Measurements from ENCODE around the gene PAQR6. TPM values are rescaled to one million over a fixed set of nuclear protein-coding genes. Genes with fewer than 3 reads are reported as not detected.

The PAQR6 gene
- total RNA-seq, 1 donor from 2014 or later = not detected

DNA sequence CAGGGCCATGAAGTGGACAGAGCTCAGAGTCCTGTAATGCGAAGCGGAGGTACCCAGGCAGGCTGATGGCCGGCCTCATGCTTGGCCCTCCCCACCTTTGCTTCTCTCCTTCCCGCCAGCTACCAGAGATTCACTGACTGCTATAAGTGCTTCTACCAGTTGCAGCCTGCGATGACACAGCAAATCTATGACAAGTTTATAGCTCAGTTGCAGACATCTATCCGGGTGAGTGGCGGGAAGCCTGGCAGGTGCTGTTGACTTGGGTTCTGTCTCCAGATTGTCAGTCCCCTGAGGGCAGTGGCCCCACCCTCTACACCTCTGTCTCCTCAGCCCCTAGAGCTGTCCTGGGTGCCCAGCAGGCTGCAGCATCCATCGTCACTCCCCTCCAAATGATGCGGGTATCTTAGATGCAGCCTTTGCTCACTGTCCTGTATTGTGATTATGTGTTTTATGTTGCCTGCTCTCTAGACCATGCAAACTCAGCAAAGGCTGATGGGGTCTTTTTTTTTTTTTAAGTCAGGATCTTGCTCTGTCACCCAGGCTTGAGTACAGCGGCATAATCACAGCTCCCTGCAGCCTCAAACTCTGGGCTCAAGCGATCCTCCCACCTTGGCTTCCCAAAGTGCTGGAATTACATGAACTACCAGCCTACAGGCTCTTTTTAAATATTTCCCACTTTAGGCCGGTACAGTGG lies 15.5 kb downstream of the PAQR6 start:
- no peak for DNase-seq (ENCODE audit: low spot score in 2 of 2)
- Histone ChIP-seq H3K4me3 (no peak overlapping the region), H3K27ac (no peak overlapping the region), H3K9me3 (no peaks in the 10 kb centered on the region), H3K27me3 (no peaks in the 10 kb centered on the region), H3K36me3 (peaks cover 38 to 43% of the 10 kb centered on the region in 2 donors), H3K4me1 (no peaks in the 10 kb centered on the region)
- intact Hi-C loops (cut with DNase I) = no loop called here
- TF ChIP-seq, protein P1, sequence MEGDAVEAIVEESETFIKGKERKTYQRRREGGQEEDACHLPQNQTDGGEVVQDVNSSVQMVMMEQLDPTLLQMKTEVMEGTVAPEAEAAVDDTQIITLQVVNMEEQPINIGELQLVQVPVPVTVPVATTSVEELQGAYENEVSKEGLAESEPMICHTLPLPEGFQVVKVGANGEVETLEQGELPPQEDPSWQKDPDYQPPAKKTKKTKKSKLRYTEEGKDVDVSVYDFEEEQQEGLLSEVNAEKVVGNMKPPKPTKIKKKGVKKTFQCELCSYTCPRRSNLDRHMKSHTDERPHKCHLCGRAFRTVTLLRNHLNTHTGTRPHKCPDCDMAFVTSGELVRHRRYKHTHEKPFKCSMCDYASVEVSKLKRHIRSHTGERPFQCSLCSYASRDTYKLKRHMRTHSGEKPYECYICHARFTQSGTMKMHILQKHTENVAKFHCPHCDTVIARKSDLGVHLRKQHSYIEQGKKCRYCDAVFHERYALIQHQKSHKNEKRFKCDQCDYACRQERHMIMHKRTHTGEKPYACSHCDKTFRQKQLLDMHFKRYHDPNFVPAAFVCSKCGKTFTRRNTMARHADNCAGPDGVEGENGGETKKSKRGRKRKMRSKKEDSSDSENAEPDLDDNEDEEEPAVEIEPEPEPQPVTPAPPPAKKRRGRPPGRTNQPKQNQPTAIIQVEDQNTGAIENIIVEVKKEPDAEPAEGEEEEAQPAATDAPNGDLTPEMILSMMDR (IDR thresholded peaks at IDR 0.05) = no peak

DNA sequence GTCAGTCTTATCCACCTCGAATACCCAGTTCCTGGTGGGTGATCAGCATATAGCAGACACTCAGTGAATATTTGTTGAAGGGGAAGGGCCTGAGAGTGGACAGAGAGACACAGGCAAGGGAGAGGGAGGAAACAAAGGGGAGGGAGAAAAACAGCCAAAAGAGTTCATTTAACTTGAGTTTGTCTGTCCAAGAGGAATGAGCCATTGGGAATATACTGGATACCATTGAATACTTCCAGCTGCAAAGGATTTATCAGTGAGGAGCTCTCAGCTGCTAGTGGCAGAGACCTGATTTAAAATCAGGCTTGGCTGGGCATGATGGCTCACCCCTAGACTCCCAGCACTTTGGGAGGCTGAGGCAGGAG lies 17.4 kb downstream of the PAQR6 start:
- H3K4me3 ChIP-seq = no peak overlapping the region
- intact Hi-C loops (cut with DNase I) = no loop called here
- H3K36me3 ChIP-seq = peaks cover 25 to 27% of the 10 kb centered on the region in 2 donors
- no peak overlapping the region for H3K27ac ChIP-seq
- H3K27me3 ChIP-seq = no peaks in the 10 kb centered on the region
- DNase-seq (ENCODE audit: low spot score in 2 of 2) = no peak
- H3K9me3 ChIP-seq = no peaks in the 10 kb centered on the region
- TF ChIP-seq, protein P1 (IDR thresholded peaks at IDR 0.05) = no peak
- no peaks in the 10 kb centered on the region for H3K4me1 ChIP-seq

DNA sequence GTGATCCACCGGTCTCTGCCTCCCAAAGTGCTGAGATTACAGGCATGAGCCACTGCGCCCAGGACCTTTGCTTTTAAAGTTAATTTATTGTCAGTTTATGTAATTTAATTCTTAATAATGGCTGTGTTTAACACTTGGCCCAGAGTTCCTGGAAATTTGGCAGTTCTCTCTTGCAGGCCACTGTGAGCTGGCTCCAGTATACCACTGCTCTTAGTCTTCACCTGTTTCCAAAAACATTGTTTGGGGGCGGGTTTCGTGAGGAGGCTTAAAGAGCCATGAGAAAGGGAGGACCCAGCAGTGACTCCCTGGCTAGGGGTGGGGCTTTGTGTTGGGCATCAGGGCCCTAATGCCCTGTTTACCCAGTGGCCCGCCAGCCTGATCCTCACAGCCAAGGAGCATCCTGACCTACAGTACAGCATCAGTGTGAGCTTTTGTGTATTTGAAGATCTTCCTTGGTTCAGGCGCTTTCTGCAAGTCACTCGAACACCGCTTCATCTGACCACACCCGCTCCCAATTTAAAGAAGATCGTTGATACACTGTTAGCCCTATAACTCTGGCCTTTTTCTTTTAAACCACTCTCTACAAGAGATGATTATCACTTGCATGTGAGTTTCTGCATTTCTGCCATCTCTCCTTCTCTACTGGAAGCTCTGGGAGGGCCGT lies 17.9 kb downstream of the PAQR6 start:
- peaks cover 20 to 24% of the 10 kb centered on the region in 2 donors for H3K36me3 ChIP-seq
- intact Hi-C loops (cut with DNase I) = no loop called here
- H3K27ac ChIP-seq = no peak overlapping the region

DNA sequence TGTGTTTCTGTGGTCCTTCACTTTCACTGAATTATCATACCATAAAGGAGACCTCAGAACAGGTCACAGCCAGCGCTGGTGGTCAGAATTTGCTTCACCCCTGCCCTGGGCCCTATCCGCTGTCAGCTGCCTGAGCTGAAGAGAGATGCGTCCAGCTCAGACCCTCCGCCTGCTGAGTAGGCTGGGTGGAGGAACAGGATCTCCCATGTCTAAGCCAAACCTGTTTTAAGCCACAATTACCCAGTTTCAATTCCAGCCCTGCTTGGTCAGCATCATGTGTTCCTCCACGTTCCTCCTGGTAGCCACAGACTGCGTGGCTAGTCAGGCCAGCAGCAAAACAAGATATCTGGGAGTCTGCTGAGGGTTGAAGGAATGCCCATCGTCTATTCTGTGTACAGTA lies 19.4 kb downstream of the PAQR6 start:
- Histone ChIP-seq H3K27ac (no peak overlapping the region), H3K36me3 (peaks cover 12 to 17% of the 10 kb centered on the region in 2 donors), H3K4me1 (no peaks in the 10 kb centered on the region), H3K4me3 (no peak overlapping the region), H3K27me3 (no peaks in the 10 kb centered on the region), H3K9me3 (no peaks in the 10 kb centered on the region)
- TF ChIP-seq, protein P1 (IDR thresholded peaks at IDR 0.05) = no peak
- intact Hi-C loops (cut with DNase I) = no loop called here
- no peak for DNase-seq (ENCODE audit: low spot score in 2 of 2)

More for the DNA sequence above, 17.9 kb downstream of the PAQR6 start:
- Histone ChIP-seq H3K4me1 (no peaks in the 10 kb centered on the region), H3K4me3 (no peak overlapping the region), H3K27me3 (no peaks in the 10 kb centered on the region), H3K9me3 (no peaks in the 10 kb centered on the region)
- TF ChIP-seq, protein P1 (IDR thresholded peaks at IDR 0.05) = no peak
- no peak for DNase-seq (ENCODE audit: low spot score in 2 of 2)

DNA sequence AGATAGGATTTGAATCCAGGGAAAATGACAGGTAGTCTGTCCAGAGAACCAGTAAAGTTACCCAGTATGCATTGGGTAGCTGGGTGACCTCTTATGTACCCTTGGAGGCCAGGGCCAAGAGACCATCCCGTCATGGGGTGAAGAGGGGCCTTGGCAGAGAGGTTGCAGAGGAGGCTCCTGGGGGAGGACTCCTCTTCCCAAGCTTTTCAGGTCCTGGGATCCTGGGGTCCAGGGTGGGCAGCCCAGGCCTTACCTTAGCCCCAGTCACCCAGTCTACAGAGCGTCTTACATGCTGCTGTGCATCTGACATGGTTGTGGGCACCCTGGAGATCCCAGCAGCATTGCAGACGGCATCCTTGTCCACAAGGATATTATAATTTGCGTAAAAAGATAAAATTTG lies 21.1 kb downstream of the PAQR6 start:
- Histone ChIP-seq H3K9me3 (no peaks in the 10 kb centered on the region), H3K27me3 (no peaks in the 10 kb centered on the region), H3K27ac (no peak overlapping the region), H3K4me3 (no peak overlapping the region), H3K4me1 (no peaks in the 10 kb centered on the region), H3K36me3 (peaks cover 25 to 26% of the 10 kb centered on the region in 2 donors)
- no peak for DNase-seq (ENCODE audit: low spot score in 2 of 2)
- intact Hi-C loops (cut with DNase I) = no loop called here
- TF ChIP-seq, protein P1 (IDR thresholded peaks at IDR 0.05) = no peak

Measured in ascending aorta (tissue), 2 donors.